ENCODE data around the gene IGFALS.

IGFALS gene

GRCh38 chr16:1794908-1795666, 1.6 kb upstream of the IGFALS start:
- H3K27me3 ChIP-seq (ENCODE audit: control insufficient read depth, insufficient read depth, low read length) = no peaks in the 10 kb centered on the region
- peaks cover 16% of the 10 kb centered on the region for H3K36me3 ChIP-seq (ENCODE audit: control insufficient read depth, insufficient read depth, low read length)
- no peak overlapping the region for H3K4me3 ChIP-seq (ENCODE audit: low read depth, low read length)
- H3K27ac ChIP-seq (ENCODE audit: low read depth, low read length) = no peak overlapping the region
- H3K9me3 ChIP-seq (ENCODE audit: control insufficient read depth, insufficient read depth, low read depth, low read length) = peaks cover 33% of the 10 kb centered on the region
- H3K9ac ChIP-seq (ENCODE audit: low read length) = no peak overlapping the region
- no peaks in the 10 kb centered on the region for H3K4me1 ChIP-seq (ENCODE audit: control insufficient read depth, insufficient read depth, low read length)

- Histone ChIP-seq H3K4me3 (ENCODE audit: low read depth, low read length) (no peak overlapping the region), H3K36me3 (ENCODE audit: control insufficient read depth, insufficient read depth, low read length) (peaks cover 22% of the 10 kb centered on the region), H3K4me1 (ENCODE audit: control insufficient read depth, insufficient read depth, low read length) (no peaks in the 10 kb centered on the region), H3K27ac (ENCODE audit: low read depth, low read length) (no peak overlapping the region), H3K9ac (ENCODE audit: low read length) (no peak overlapping the region), H3K27me3 (ENCODE audit: control insufficient read depth, insufficient read depth, low read length) (no peaks in the 10 kb centered on the region), H3K9me3 (ENCODE audit: control insufficient read depth, insufficient read depth, low read depth, low read length) (peaks cover 25% of the 10 kb centered on the region)
Observed at GRCh38 chr16:1794221-1794871, 841 bp upstream of the IGFALS start.

GRCh38 chr16:1792836-1793577, 498 bp downstream of the IGFALS start:
- Histone ChIP-seq H3K36me3 (ENCODE audit: control insufficient read depth, insufficient read depth, low read length) (peaks cover 33% of the 10 kb centered on the region), H3K27ac (ENCODE audit: low read depth, low read length) (no peak overlapping the region), H3K27me3 (ENCODE audit: control insufficient read depth, insufficient read depth, low read length) (no peaks in the 10 kb centered on the region), H3K4me3 (ENCODE audit: low read depth, low read length) (no peak overlapping the region), H3K9ac (ENCODE audit: low read length) (no peak overlapping the region), H3K4me1 (ENCODE audit: control insufficient read depth, insufficient read depth, low read length) (no peaks in the 10 kb centered on the region), H3K9me3 (ENCODE audit: control insufficient read depth, insufficient read depth, low read depth, low read length) (peaks cover 15% of the 10 kb centered on the region)

GRCh38 chr16:1791943-1792812, 1.3 kb downstream of the IGFALS start:
- no peaks in the 10 kb centered on the region for H3K27me3 ChIP-seq (ENCODE audit: control insufficient read depth, insufficient read depth, low read length)
- H3K36me3 ChIP-seq (ENCODE audit: control insufficient read depth, insufficient read depth, low read length) = peaks cover 41% of the 10 kb centered on the region
- no peaks in the 10 kb centered on the region for H3K4me1 ChIP-seq (ENCODE audit: control insufficient read depth, insufficient read depth, low read length)
- no peak overlapping the region for H3K9ac ChIP-seq (ENCODE audit: low read length)
- H3K27ac ChIP-seq (ENCODE audit: low read depth, low read length) = no peak overlapping the region
- no peak overlapping the region for H3K4me3 ChIP-seq (ENCODE audit: low read depth, low read length)
- peaks cover 6% of the 10 kb centered on the region for H3K9me3 ChIP-seq (ENCODE audit: control insufficient read depth, insufficient read depth, low read depth, low read length)

GRCh38 chr16:1791256-1791942, 2.1 kb downstream of the IGFALS start:
- H3K4me3 ChIP-seq (ENCODE audit: low read depth, low read length) = no peak overlapping the region
- H3K36me3 ChIP-seq (ENCODE audit: control insufficient read depth, insufficient read depth, low read length) = peaks cover 49% of the 10 kb centered on the region
- no peak overlapping the region for H3K9ac ChIP-seq (ENCODE audit: low read length)
- H3K27me3 ChIP-seq (ENCODE audit: control insufficient read depth, insufficient read depth, low read length) = no peaks in the 10 kb centered on the region
- no peaks in the 10 kb centered on the region for H3K4me1 ChIP-seq (ENCODE audit: control insufficient read depth, insufficient read depth, low read length)
- H3K27ac ChIP-seq (ENCODE audit: low read depth, low read length) = no peak overlapping the region
- peaks cover 2% of the 10 kb centered on the region for H3K9me3 ChIP-seq (ENCODE audit: control insufficient read depth, insufficient read depth, low read depth, low read length)

GRCh38 chr16:1790611-1791255, 2.8 kb downstream of the IGFALS start:
- H3K4me3 ChIP-seq (ENCODE audit: low read depth, low read length) = no peak overlapping the region
- no peak overlapping the region for H3K9ac ChIP-seq (ENCODE audit: low read length)
- peaks cover 55% of the 10 kb centered on the region for H3K36me3 ChIP-seq (ENCODE audit: control insufficient read depth, insufficient read depth, low read length)
- no peak overlapping the region; the same call in 1 of the 2 replicates for H3K27ac ChIP-seq (ENCODE audit: low read depth, low read length)
- no peaks in the 10 kb centered on the region for H3K4me1 ChIP-seq (ENCODE audit: control insufficient read depth, insufficient read depth, low read length)
- H3K27me3 ChIP-seq (ENCODE audit: control insufficient read depth, insufficient read depth, low read length) = no peaks in the 10 kb centered on the region
- H3K9me3 ChIP-seq (ENCODE audit: control insufficient read depth, insufficient read depth, low read depth, low read length) = no peaks in the 10 kb centered on the region

- Histone ChIP-seq H3K9ac (ENCODE audit: low read length) (no peak overlapping the region), H3K36me3 (ENCODE audit: control insufficient read depth, insufficient read depth, low read length) (peaks cover 59% of the 10 kb centered on the region), H3K27me3 (ENCODE audit: control insufficient read depth, insufficient read depth, low read length) (no peaks in the 10 kb centered on the region), H3K27ac (ENCODE audit: low read depth, low read length) (no peak overlapping the region), H3K9me3 (ENCODE audit: control insufficient read depth, insufficient read depth, low read depth, low read length) (no peaks in the 10 kb centered on the region), H3K4me3 (ENCODE audit: low read depth, low read length) (no peak overlapping the region), H3K4me1 (ENCODE audit: control insufficient read depth, insufficient read depth, low read length) (no peaks in the 10 kb centered on the region)
Observed at GRCh38 chr16:1790261-1790610, 3.3 kb downstream of the IGFALS start.

GRCh38 chr16:1789643-1790045, 3.9 kb downstream of the IGFALS start:
- H3K27ac ChIP-seq (ENCODE audit: low read depth, low read length) = no peak overlapping the region
- no peaks in the 10 kb centered on the region for H3K4me1 ChIP-seq (ENCODE audit: control insufficient read depth, insufficient read depth, low read length)
- no peaks in the 10 kb centered on the region for H3K27me3 ChIP-seq (ENCODE audit: control insufficient read depth, insufficient read depth, low read length)
- no peak overlapping the region for H3K4me3 ChIP-seq (ENCODE audit: low read depth, low read length)
- H3K36me3 ChIP-seq (ENCODE audit: control insufficient read depth, insufficient read depth, low read length) = peaks cover 62% of the 10 kb centered on the region
- H3K9me3 ChIP-seq (ENCODE audit: control insufficient read depth, insufficient read depth, low read depth, low read length) = no peaks in the 10 kb centered on the region
- H3K9ac ChIP-seq (ENCODE audit: low read length) = no peak overlapping the region

GRCh38 chr16:1788708-1789100, 4.8 kb downstream of the IGFALS start:
- no peaks in the 10 kb centered on the region for H3K4me1 ChIP-seq (ENCODE audit: control insufficient read depth, insufficient read depth, low read length)
- no peaks in the 10 kb centered on the region for H3K9me3 ChIP-seq (ENCODE audit: control insufficient read depth, insufficient read depth, low read depth, low read length)
- peaks cover 62% of the 10 kb centered on the region for H3K36me3 ChIP-seq (ENCODE audit: control insufficient read depth, insufficient read depth, low read length)
- no peak overlapping the region for H3K9ac ChIP-seq (ENCODE audit: low read length)
- no peak overlapping the region for H3K4me3 ChIP-seq (ENCODE audit: low read depth, low read length)
- H3K27me3 ChIP-seq (ENCODE audit: control insufficient read depth, insufficient read depth, low read length) = no peaks in the 10 kb centered on the region
- no peak overlapping the region for H3K27ac ChIP-seq (ENCODE audit: low read depth, low read length)

Measured in HUES6 (cell line).